ENCODE results near the gene C12orf42.
"Not testable (repeated sequence)": the region's sequence is repeated elsewhere in the genome, so short reads cannot be mapped to it uniquely, and the experiment has no call there.

The C12orf42 gene

DNA sequence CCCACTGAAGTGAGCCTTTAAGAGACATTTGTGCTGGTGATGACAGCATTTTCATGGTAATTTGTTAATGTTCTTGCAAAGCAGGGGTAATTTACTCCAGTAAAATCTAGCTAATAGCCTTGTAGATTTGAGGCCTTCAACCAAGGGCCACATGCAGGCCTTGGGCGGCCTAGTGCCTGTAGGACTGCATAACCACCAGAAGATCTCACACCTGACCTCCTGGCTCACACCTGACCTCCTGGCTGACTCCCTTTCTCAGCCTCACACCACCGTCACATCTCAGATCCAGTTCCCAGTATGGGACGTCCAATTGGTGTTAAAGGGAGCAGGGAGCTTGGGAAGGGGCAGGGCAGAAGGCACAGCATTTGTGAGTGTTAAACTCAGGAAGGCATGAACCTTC is 26.9 kb downstream of the C12orf42 start:
- no peak for DNase-seq (ENCODE audit: low spot score)
- H3K9me3 Mint-ChIP-seq, result peaks cover 13% of the 10 kb centered on the region
- H3K4me1 Mint-ChIP-seq (ENCODE audit: low read depth), result peaks cover 4% of the 10 kb centered on the region
- H3K27ac Mint-ChIP-seq, result no peak overlapping the region
- H3K4me3 Mint-ChIP-seq, result no peak overlapping the region
- H3K36me3 Mint-ChIP-seq (ENCODE audit: low read depth), result no peaks in the 10 kb centered on the region
- H3K27me3 Mint-ChIP-seq (ENCODE audit: low read depth), result peaks cover 6% of the 10 kb centered on the region

DNA sequence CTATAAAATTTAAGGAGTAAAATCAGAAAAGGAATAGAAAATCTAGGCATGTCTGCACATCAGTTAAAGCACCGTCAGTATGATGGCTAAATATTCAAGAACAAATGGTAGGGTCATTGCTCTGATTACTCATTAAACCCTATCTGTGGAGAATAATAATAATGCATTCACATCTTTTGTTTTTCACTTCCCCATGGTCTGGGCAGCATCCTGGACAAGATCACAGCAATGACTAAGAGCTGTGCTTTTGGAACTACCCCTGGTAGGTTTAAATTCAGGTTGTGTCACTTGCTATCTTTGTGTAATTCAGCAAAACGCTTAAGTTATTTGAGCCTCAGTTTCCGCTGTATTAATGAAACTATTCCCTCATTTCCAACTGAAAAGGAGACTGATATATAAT is 33.1 kb downstream of the C12orf42 start:
- DNase-seq (ENCODE audit: low spot score), result no peak
- peaks cover 17% of the 10 kb centered on the region for H3K9me3 Mint-ChIP-seq
- peaks cover 6% of the 10 kb centered on the region for H3K27me3 Mint-ChIP-seq (ENCODE audit: low read depth)
- H3K4me3 Mint-ChIP-seq, result no peak overlapping the region
- H3K4me1 Mint-ChIP-seq (ENCODE audit: low read depth), result peaks cover 16% of the 10 kb centered on the region
- no peak overlapping the region for H3K27ac Mint-ChIP-seq
- no peaks in the 10 kb centered on the region for H3K36me3 Mint-ChIP-seq (ENCODE audit: low read depth)

DNA sequence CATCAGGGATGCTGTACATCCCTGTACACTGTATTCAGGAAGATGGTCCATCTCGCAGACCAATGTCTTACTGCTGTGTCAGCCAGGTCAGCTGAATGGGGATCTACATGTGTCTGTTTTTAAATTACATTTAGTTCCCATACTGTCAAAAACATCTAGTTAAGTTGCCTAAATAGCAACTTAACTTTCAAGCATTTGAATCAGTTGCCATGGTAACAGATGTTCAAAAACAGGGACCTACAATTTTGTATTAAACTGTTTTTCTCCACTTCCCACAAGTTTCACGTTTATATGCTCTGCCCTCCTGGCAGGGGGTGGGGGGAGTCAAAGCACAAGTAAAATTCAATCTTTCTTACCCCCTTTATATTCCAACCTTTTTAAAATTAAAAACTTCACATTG is 38.3 kb downstream of the C12orf42 start:
- peak overlapping the region; percentile 22 for H3K4me3 Mint-ChIP-seq

DNA sequence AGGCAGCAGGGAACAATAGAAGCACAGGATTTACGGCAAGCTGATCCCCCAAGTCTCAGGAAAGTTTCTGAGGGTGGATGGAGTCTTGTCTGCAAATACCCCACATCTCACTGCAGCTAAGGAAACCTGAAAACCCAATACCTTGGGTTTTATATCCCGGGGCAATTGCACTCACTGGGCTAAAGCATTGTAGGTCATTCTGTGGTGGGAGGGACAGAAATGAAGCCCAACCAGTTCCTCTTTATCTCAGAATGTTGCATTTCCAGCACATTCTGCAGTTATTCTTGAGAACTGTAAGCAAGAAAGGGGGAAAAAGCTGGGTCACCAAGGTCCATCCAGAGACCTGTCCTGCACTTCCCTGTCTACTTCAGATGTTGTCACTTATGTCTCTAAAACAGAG is 39.8 kb downstream of the C12orf42 start:
- Mint-ChIP-seq H3K4me3 (peak overlapping the region; percentile 64), H3K9me3 (peaks cover 15% of the 10 kb centered on the region), H3K36me3 (ENCODE audit: low read depth) (peaks cover 2% of the 10 kb centered on the region), H3K4me1 (ENCODE audit: low read depth) (peaks cover 46% of the 10 kb centered on the region), H3K27me3 (ENCODE audit: low read depth) (no peaks in the 10 kb centered on the region), H3K27ac (no peak overlapping the region)
- no peak for DNase-seq (ENCODE audit: low spot score)

More for the DNA sequence above, 38.3 kb downstream of the C12orf42 start:
- H3K36me3 Mint-ChIP-seq (ENCODE audit: low read depth), result no peaks in the 10 kb centered on the region
- H3K27ac Mint-ChIP-seq, result peak overlapping the region; percentile 39
- no peaks in the 10 kb centered on the region for H3K27me3 Mint-ChIP-seq (ENCODE audit: low read depth)
- H3K4me1 Mint-ChIP-seq (ENCODE audit: low read depth), result peaks cover 46% of the 10 kb centered on the region
- H3K9me3 Mint-ChIP-seq, result peaks cover 9% of the 10 kb centered on the region
- DNase-seq (ENCODE audit: low spot score), result no peak

DNA sequence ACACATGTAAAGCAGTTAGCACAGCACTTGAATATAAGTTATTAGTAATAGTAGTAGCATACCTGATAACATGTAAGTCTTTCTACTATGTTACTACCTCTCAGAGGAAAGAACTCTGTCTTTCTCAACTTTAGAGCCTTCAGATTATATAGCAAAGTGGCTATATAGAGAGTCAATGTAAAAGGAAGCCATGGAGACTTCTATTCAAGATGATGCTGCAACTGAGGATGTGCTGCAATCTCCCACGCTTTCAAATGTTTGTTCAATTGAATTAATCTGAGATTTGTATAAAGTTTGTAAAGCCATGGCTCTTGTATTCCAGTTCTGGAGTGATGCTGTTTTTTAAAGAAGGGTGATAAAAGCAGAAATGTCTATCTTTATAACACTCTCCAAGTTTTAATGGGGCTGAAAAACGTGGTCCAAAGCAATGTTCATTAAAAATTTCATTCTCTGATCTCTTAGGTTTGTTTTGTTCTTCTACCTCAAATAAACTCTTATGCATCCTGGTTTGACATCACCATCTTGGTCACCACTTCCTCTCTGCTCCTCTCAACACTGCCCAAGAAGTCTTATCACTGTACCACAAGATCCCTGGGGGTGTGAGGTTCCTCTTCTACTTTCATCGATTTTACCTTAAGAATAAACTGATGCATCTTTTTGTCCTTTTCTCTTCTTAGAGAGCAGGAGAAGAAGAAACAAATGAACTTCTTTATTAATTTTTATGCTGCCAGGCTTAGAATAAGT is 40.6 kb downstream of the C12orf42 start:
- H3K27ac Mint-ChIP-seq, result peak overlapping the region; percentile 78
- H3K4me3 Mint-ChIP-seq, result peak overlapping the region; percentile 64
- peaks cover 2% of the 10 kb centered on the region for H3K36me3 Mint-ChIP-seq (ENCODE audit: low read depth)
- peaks cover 6% of the 10 kb centered on the region for H3K27me3 Mint-ChIP-seq (ENCODE audit: low read depth)
- peaks cover 46% of the 10 kb centered on the region for H3K4me1 Mint-ChIP-seq (ENCODE audit: low read depth)
- DNase-seq (ENCODE audit: low spot score), result peak; percentile 28
- H3K9me3 Mint-ChIP-seq, result peaks cover 20% of the 10 kb centered on the region

DNA sequence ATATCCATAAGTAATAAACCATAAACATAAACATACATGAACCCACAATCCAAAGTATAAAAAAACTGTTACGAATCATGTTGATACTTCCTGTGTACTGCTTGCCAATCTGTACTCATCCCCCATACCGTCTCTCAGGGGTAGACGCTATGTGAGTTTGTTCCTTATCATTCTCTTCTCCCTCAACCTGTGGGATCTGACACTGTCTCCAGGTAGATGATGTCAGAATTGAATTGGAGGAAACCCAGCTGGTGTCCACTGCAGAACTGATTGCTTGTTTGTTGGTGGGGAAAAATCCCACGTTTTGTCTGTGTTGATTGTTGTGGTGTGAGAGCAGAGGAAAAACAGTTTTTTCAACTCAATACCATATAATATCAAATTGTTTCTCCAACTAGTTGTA is 50.8 kb downstream of the C12orf42 start:
- Mint-ChIP-seq H3K36me3 (ENCODE audit: low read depth) (peaks cover 3% of the 10 kb centered on the region), H3K27me3 (ENCODE audit: low read depth) (peaks cover 15% of the 10 kb centered on the region)
- no peak for DNase-seq (ENCODE audit: low spot score)

DNA sequence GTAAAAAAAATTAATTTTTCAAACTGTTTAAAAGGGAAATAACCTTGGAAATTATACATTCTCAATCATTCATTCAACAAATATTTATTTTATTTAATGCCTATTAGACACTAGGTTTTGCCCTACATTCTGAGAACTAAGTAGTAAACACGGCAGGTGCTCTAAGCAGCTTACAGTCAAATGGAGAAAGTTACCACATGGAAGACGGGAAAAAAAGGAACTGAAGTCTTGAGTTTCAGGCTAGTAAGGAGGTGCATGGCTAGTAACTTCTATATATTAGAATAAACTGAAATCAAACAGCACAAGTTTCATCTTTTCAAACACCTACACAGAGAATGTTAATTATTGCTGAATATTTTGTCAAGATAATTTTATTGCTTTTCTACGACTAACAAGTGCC is 52.9 kb downstream of the C12orf42 start:
- H3K36me3 Mint-ChIP-seq (ENCODE audit: low read depth), result peaks cover 3% of the 10 kb centered on the region
- no peak for DNase-seq (ENCODE audit: low spot score)
- H3K4me1 Mint-ChIP-seq (ENCODE audit: low read depth), result peaks cover 20% of the 10 kb centered on the region
- H3K27ac Mint-ChIP-seq, result no peak overlapping the region
- no peak overlapping the region for H3K4me3 Mint-ChIP-seq
- H3K9me3 Mint-ChIP-seq, result peaks cover 7% of the 10 kb centered on the region
- peaks cover 3% of the 10 kb centered on the region for H3K27me3 Mint-ChIP-seq (ENCODE audit: low read depth)

More for the DNA sequence above, 50.8 kb downstream of the C12orf42 start:
- H3K4me1 Mint-ChIP-seq (ENCODE audit: low read depth), result peaks cover 20% of the 10 kb centered on the region
- no peak overlapping the region for H3K27ac Mint-ChIP-seq
- peaks cover 18% of the 10 kb centered on the region for H3K9me3 Mint-ChIP-seq
- no peak overlapping the region for H3K4me3 Mint-ChIP-seq

DNA sequence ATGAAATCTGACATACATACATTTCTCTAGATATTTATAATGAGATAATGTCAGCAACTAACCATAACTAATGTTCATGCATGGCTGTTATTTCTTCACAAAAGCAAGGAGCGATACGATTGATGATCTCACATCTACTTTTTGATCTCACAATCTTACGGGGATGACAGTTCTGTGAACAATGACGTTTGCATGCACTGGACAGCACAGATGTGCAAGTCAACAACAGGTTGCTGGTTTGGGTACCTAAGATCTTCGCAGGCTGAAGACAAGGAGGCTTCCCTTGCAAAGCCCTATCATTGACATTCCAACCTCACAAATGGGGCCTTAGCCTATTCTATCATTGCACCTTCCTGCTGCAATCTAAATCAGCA is 53.6 kb downstream of the C12orf42 start:
- peaks cover 20% of the 10 kb centered on the region for H3K4me1 Mint-ChIP-seq (ENCODE audit: low read depth)
- H3K27ac Mint-ChIP-seq, result peak overlapping the region; percentile 91
- H3K4me3 Mint-ChIP-seq, result peak overlapping the region; percentile 70

DNA sequence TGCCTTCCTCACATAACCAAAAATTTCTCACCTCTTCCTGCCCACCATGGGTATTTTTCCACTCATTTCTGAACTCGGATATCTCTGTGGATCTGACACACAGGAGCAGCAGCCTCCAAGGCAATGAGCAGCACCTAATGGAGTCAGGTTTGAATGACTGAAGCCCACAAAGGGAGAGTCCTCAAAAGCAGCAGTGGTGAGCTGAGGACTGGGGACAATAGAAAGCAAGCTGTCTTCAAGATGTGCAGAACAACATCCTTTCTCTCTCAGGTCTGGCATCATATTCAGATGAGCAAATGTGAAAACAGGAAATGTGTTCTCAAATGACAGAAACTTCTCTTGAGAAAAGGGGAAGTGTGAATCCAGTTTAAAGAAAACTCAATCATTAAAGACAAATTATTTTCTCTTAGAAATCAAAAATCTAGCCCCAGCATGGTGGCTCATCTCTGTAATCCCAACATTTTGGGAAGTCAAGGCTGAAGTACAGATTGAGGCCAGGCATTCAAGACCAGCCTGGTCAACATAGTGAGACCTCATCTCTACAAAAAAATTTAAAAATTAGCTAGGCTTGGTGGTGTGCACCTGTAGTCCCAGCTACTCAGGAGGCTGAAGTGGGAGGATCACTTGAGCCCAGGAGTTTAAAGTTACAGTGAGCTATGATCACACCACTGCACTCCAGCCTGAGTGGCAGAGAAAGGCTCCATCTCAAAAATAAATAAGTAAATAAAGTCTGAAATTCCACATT is 54.2 kb downstream of the C12orf42 start:
- peak overlapping the region; percentile 70 for H3K4me3 Mint-ChIP-seq
- H3K27ac Mint-ChIP-seq, result peak overlapping the region; percentile 91
- H3K9me3 Mint-ChIP-seq, result no peaks in the 10 kb centered on the region
- peaks cover 2% of the 10 kb centered on the region for H3K36me3 Mint-ChIP-seq (ENCODE audit: low read depth)
- H3K4me1 Mint-ChIP-seq (ENCODE audit: low read depth), result peaks cover 20% of the 10 kb centered on the region
- DNase-seq (ENCODE audit: low spot score), result peak; percentile 69
- no peaks in the 10 kb centered on the region for H3K27me3 Mint-ChIP-seq (ENCODE audit: low read depth)

More for the DNA sequence above, 53.6 kb downstream of the C12orf42 start:
- H3K27me3 Mint-ChIP-seq (ENCODE audit: low read depth), result peaks cover 1% of the 10 kb centered on the region
- H3K36me3 Mint-ChIP-seq (ENCODE audit: low read depth), result peaks cover 3% of the 10 kb centered on the region
- peaks cover 3% of the 10 kb centered on the region for H3K9me3 Mint-ChIP-seq
- DNase-seq (ENCODE audit: low spot score), result no peak

DNA sequence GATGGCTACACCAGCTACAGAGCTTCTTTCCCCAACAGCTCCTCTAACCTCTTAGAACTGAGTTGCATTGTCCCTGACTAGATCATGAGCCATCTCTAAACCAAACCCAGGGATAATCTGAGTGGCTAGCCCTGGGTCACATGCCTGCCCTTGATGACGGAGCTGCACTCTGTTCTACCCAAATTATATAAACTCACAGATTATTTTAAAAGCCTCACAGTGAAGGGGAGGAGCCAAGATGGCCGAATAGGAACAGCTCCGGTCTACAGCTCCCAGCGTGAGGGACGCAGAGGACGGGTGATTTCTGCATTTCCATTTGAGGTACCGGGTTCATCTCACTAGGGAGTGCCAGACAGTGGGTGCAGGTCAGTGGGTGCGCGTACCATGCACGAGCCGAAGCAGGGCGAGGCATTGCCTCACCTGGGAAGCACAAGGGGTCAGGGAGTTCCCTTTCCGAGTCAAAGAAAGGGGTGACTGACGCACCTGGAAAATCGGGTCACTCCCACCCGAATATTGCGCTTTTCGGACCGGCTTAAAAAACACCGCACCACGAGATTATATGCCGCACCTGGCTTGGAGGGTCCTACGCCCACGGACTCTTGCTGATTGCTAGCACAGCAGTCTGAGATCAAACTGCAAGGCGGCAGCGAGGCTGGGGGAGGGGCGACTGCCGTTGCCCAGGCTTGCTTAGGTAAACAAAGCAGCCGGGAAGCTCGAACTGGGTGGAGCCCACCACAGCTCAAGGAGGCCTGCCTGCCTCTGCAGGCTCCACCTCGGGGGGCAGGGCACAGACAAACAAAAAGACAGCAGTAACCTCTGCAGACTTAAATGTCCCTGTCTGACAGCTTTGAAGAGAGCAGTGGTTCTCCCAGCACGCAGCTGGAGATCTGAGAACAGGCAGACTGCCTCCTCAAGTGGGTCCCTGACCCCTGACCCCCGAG is 61.3 kb downstream of the C12orf42 start:
- H3K27ac Mint-ChIP-seq, result peak overlapping the region; percentile 31
- not testable (repeated sequence) for H3K27me3 Mint-ChIP-seq (ENCODE audit: low read depth); DNase-seq (ENCODE audit: low spot score); H3K4me1 Mint-ChIP-seq (ENCODE audit: low read depth)
- peaks cover 20% of the 10 kb centered on the region for H3K9me3 Mint-ChIP-seq
- peaks cover 17% of the 10 kb centered on the region for H3K36me3 Mint-ChIP-seq (ENCODE audit: low read depth)
- peak overlapping the region; percentile 62 for H3K4me3 Mint-ChIP-seq

DNA sequence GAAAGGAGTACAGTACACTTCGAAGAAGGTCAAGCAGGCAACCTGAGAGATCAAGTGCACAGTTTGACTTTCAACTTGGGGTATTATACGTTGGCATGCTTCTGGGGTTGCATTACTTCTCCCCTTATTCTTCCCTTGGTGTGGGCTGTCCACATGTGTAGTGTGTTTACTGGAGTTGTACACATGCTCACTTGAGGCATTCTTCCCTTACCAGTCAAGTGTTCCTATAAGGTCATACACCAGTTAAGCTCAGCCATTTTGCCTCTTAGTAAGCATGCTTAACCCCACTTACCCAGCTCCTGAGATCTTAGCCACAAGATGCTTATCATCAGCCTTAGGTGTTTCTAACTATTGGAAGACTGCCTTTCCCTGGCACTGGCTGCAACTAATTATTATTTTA is 63.8 kb downstream of the C12orf42 start:
- H3K4me3 Mint-ChIP-seq, result no peak overlapping the region
- DNase-seq (ENCODE audit: low spot score), result no peak
- H3K27ac Mint-ChIP-seq, result no peak overlapping the region
- H3K27me3 Mint-ChIP-seq (ENCODE audit: low read depth), result peaks cover 1% of the 10 kb centered on the region
- H3K9me3 Mint-ChIP-seq, result peaks cover 40% of the 10 kb centered on the region
- peaks cover 7% of the 10 kb centered on the region for H3K4me1 Mint-ChIP-seq (ENCODE audit: low read depth)
- peaks cover 20% of the 10 kb centered on the region for H3K36me3 Mint-ChIP-seq (ENCODE audit: low read depth)

DNA sequence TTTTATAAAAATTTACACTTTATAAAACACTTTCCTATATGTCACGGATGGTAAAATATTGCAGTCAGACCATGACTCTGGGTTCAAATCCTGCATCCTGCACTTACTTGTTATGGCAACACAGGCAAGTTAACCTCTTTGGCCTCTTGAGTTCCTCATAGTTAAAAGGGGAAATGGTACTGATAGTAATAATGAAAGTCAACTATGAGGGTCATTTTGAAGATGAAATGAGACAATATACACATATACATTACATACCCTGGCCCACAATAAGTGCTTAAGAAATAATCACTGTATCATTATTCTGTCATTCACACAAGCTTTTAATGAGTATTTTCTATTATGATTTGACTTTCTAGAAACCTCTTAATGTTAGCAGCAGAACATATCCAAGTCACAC is 64.4 kb downstream of the C12orf42 start:
- peaks cover 2% of the 10 kb centered on the region for H3K27me3 Mint-ChIP-seq (ENCODE audit: low read depth)
- peaks cover 7% of the 10 kb centered on the region for H3K4me1 Mint-ChIP-seq (ENCODE audit: low read depth)
- H3K4me3 Mint-ChIP-seq, result no peak overlapping the region
- H3K9me3 Mint-ChIP-seq, result peaks cover 40% of the 10 kb centered on the region
- H3K36me3 Mint-ChIP-seq (ENCODE audit: low read depth), result peaks cover 20% of the 10 kb centered on the region
- H3K27ac Mint-ChIP-seq, result no peak overlapping the region
- no peak for DNase-seq (ENCODE audit: low spot score)

DNA sequence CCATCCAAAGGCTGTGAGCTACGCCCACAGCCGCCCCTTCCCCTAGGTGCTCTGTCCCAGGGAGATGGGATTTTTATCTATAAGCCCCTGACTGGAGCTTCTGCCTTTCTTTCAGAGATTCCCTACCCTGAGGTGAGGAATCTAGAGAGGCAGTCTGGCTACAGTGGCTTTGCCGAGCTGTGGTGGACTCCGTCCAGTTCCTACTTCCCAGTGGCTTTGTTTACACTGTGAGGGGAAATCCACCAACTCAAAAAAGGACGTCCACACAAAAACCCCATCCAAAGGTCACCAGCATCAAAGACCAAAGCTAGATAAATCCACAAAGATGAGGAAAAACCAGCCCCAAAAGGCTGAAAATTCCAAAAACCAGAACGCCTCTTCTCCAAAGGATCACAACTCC is 70.1 kb downstream of the C12orf42 start:
- H3K9me3 Mint-ChIP-seq, result peaks cover 26% of the 10 kb centered on the region
- not testable (repeated sequence) for DNase-seq (ENCODE audit: low spot score); H3K27me3 Mint-ChIP-seq (ENCODE audit: low read depth); H3K4me1 Mint-ChIP-seq (ENCODE audit: low read depth); H3K36me3 Mint-ChIP-seq (ENCODE audit: low read depth); H3K27ac Mint-ChIP-seq; H3K4me3 Mint-ChIP-seq
